Measurements from ENCODE around the gene RPLP1. TPM values are rescaled to one million over a fixed set of nuclear protein-coding genes. Genes with fewer than 3 reads are reported as not detected.

RPLP1 gene
- total and polyA plus RNA-seq, 9 of the 15 experiments (the other 6 are each of a cell fraction or from before 2014, with no cell fraction given) = 76.3 to 3,053 (median 847) TPM

DNA sequence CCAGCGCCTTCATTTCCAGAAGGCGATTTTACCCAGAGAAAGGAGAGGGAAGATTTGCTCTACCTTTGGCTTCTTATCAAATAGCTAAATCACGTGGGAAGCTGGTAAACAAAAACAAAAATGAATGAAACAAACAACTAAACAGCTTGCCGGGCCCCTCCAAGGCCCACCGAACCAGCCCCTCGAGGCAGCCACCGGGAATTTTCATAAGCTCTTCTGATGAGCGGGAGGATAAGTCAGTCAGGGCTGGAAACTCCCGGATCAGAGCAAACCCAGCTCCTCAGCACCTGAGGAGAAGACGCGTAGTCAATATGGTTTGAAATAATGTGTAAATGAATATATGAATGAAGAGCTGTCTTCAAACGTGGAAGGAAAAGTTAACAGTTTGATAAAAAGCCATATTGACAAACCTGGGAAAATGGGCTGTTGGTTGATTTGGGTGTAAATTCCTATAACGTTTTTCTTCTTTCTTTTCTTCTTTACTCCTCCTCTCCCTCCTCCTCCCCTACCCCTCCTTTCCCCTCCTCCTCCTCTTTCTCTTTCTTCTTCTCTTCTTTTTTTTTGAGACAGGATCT lies 10.7 kb downstream of the RPLP1 start (continued):
- TF ChIP-seq NCOA4 (IDR thresholded peaks at IDR 0.05; ENCODE audit: partially characterized antibody) = no peak

DNA sequence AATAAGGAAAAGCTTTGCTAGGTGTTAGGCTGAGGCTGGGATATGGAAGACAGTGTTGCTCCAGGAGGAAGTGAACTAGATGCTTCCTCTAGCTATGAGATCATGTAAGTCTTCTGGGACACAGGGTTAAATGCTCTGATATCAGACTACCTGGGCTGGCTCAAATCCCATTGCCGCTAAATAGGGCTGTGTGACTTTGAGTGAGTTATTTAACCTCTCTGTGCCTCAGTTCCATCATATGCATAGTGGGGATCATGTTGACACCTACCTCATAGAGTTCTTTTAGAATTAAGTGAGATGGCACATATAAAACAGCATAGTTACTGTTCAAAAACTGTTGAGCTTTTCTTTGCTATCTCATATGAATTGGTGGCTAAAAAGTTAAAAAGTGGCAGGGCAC lies 12.6 kb downstream of the RPLP1 start:
- no peak for FAIRE-seq
- TF ChIP-seq PCBP2 (IDR thresholded peaks at IDR 0.05; ENCODE audit: low read depth, low read length, poor library complexity, severe bottlenecking) = no peak
- TF ChIP-seq, protein P1, sequence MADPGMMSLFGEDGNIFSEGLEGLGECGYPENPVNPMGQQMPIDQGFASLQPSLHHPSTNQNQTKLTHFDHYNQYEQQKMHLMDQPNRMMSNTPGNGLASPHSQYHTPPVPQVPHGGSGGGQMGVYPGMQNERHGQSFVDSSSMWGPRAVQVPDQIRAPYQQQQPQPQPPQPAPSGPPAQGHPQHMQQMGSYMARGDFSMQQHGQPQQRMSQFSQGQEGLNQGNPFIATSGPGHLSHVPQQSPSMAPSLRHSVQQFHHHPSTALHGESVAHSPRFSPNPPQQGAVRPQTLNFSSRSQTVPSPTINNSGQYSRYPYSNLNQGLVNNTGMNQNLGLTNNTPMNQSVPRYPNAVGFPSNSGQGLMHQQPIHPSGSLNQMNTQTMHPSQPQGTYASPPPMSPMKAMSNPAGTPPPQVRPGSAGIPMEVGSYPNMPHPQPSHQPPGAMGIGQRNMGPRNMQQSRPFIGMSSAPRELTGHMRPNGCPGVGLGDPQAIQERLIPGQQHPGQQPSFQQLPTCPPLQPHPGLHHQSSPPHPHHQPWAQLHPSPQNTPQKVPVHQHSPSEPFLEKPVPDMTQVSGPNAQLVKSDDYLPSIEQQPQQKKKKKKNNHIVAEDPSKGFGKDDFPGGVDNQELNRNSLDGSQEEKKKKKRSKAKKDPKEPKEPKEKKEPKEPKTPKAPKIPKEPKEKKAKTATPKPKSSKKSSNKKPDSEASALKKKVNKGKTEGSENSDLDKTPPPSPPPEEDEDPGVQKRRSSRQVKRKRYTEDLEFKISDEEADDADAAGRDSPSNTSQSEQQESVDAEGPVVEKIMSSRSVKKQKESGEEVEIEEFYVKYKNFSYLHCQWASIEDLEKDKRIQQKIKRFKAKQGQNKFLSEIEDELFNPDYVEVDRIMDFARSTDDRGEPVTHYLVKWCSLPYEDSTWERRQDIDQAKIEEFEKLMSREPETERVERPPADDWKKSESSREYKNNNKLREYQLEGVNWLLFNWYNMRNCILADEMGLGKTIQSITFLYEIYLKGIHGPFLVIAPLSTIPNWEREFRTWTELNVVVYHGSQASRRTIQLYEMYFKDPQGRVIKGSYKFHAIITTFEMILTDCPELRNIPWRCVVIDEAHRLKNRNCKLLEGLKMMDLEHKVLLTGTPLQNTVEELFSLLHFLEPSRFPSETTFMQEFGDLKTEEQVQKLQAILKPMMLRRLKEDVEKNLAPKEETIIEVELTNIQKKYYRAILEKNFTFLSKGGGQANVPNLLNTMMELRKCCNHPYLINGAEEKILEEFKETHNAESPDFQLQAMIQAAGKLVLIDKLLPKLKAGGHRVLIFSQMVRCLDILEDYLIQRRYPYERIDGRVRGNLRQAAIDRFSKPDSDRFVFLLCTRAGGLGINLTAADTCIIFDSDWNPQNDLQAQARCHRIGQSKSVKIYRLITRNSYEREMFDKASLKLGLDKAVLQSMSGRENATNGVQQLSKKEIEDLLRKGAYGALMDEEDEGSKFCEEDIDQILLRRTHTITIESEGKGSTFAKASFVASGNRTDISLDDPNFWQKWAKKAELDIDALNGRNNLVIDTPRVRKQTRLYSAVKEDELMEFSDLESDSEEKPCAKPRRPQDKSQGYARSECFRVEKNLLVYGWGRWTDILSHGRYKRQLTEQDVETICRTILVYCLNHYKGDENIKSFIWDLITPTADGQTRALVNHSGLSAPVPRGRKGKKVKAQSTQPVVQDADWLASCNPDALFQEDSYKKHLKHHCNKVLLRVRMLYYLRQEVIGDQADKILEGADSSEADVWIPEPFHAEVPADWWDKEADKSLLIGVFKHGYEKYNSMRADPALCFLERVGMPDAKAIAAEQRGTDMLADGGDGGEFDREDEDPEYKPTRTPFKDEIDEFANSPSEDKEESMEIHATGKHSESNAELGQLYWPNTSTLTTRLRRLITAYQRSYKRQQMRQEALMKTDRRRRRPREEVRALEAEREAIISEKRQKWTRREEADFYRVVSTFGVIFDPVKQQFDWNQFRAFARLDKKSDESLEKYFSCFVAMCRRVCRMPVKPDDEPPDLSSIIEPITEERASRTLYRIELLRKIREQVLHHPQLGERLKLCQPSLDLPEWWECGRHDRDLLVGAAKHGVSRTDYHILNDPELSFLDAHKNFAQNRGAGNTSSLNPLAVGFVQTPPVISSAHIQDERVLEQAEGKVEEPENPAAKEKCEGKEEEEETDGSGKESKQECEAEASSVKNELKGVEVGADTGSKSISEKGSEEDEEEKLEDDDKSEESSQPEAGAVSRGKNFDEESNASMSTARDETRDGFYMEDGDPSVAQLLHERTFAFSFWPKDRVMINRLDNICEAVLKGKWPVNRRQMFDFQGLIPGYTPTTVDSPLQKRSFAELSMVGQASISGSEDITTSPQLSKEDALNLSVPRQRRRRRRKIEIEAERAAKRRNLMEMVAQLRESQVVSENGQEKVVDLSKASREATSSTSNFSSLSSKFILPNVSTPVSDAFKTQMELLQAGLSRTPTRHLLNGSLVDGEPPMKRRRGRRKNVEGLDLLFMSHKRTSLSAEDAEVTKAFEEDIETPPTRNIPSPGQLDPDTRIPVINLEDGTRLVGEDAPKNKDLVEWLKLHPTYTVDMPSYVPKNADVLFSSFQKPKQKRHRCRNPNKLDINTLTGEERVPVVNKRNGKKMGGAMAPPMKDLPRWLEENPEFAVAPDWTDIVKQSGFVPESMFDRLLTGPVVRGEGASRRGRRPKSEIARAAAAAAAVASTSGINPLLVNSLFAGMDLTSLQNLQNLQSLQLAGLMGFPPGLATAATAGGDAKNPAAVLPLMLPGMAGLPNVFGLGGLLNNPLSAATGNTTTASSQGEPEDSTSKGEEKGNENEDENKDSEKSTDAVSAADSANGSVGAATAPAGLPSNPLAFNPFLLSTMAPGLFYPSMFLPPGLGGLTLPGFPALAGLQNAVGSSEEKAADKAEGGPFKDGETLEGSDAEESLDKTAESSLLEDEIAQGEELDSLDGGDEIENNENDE (IDR thresholded peaks at IDR 0.05; ENCODE audit: low read depth, low read length) = no peak
- peak; percentile 59; the same call in 1 of the 2 replicates for TF ChIP-seq BCOR (IDR thresholded peaks at IDR 0.05)
- no peak for TF ChIP-seq RBM22 (IDR thresholded peaks at IDR 0.05; ENCODE audit: low read depth, low read length, poor library complexity, severe bottlenecking)
- no peak for TF ChIP-seq PRPF4 (IDR thresholded peaks at IDR 0.05; ENCODE audit: insufficient read depth, low read depth, low read length, poor library complexity, severe bottlenecking)
- TF ChIP-seq RBM25 (IDR thresholded peaks at IDR 0.05; ENCODE audit: low read depth, low read length, severe bottlenecking) = peak; percentile 73
- TF ChIP-seq U2AF2 (optimal IDR thresholded peaks at IDR 0.05; ENCODE audit: low read depth, low read length) = no peak
- no peak for TF ChIP-seq ZKSCAN3 (CRISPR knock-in tag; IDR thresholded peaks at IDR 0.05)

More for the DNA sequence above, 12.6 kb downstream of the RPLP1 start:
- Histone ChIP-seq H3K9me1 (ENCODE audit: control insufficient read depth, insufficient read depth, low read length) (no peaks in the 10 kb centered on the region), H3K4me3 (no peak overlapping the region), H4K20me1 (replicated peaks; ENCODE audit: control insufficient read depth, insufficient read depth, low read length) (peaks cover 3% of the 10 kb centered on the region; the same call in 1 of the 2 replicates), H3K4me1 (replicated peaks in 1 of 2; ENCODE audit: control insufficient read depth in 2 of 2, insufficient read depth in 2 of 2, low read length in 2 of 2) (peaks cover 31 to 47% of the 10 kb centered on the region in 2 experiments; a peak in 4 of 5 replicates), H3K79me2 (ENCODE audit: control insufficient read depth, insufficient read depth, low read length) (peaks cover 6% of the 10 kb centered on the region; the same call in 2 of the 3 replicates), H3K9ac (ENCODE audit: insufficient read depth in 1 of 2, low read depth in 2 of 2, low read length in 2 of 2) (no peak overlapping the region), H2AFZ (ENCODE audit: low read depth, low read length) (no peak overlapping the region), H3K27ac (ENCODE audit: extremely low read depth, low read depth, low read length) (no peak overlapping the region), H3K9me3 (replicated peaks; ENCODE audit: control insufficient read depth, insufficient read depth, low read depth, low read length) (no peaks in the 10 kb centered on the region), H3K36me3 (ENCODE audit: control insufficient read depth, insufficient read depth, low read length) (no peaks in the 10 kb centered on the region), H3K4me2 (ENCODE audit: insufficient read depth, low read length) (no peak overlapping the region), H3K27me3 (ENCODE audit: control insufficient read depth in 2 of 2, insufficient read depth in 2 of 2, low read length in 2 of 2) (no peaks in the 10 kb centered on the region)
- CTCF ChIA-PET (ENCODE audit: low intra/inter-chr PET ratio) = interaction anchor here (0.6 kb wide), 1 partner anchor 406 kb away, joined by 3 read pairs; no protein-coding TSS in a partner anchor
- ATAC-seq (no peak), DNase-seq (ENCODE audit: extremely low read depth in 1 of 4, low spot score in 3 of 4) (no peak)
- POLR2A ChIA-PET = interaction anchor here (2.9 kb wide), 1 partner anchor 12 kb away, joined by 14 read pairs; the partner anchor contains the start of gene RPLP1
- in situ Hi-C loops (cut with MboI) (no loop called here), intact Hi-C loops (cut with micrococcal nuclease) (loop anchor here (5.0 to 10.0 kb wide), 2 partner anchors 300 to 408 kb away; partner anchors contain the start of gene GLCE)
- WGBS (ENCODE audit: insufficient coverage, low coverage, missing lambda C conversion rate) = 79% methylated on average over 1 of the region's 1 CpG
- BruUV-seq (replicated peaks) = no TSS peak

All from K562 (cell line).